ENCODE measurements around the gene LTBP3. TPM values are rescaled to one million over a fixed set of nuclear protein-coding genes. Genes with fewer than 3 reads are reported as not detected.

LTBP3 gene
- total and polyA plus RNA-seq, 2 of the 13 experiments (the other 11 are each of a cell fraction or from before 2014, with no cell fraction given): 12.2 to 68.1 TPM

DNA sequence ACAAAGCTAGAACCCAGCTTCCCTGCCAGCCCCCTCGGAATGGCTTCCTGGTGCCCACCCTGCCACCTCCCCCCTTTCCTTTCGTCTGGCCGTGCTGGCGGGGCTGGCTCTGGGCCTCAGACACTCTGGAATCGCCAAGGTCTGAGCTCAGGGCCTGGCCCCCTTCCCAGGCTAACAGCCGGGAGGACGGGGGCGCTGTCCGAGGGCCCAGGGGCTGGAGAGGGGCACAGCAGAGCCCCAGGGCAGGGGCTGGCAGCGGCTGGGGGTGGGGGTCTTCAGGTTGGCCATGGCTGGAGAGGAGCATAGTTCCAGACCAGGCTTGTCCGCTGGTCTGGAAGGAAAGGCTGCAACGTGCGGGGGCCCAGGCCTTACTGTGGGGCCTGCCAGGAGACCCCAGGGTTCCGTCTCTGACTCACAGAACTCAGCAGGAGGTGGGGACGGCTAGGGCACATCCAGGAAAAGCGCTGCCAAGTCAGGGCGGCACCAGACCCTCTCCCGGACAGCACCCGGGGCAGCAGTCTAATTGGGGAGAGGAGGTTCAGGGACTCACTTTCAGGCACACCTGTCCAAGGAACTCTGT, 861 bp upstream of the LTBP3 start (continued):
- TF ChIP-seq ZNF678 (CRISPR knock-in tag; IDR thresholded peaks at IDR 0.05) (0 out of 2 replicates have a peak, but pooled peaks have one; percentile 45), NR2C2 (CRISPR knock-in tag; IDR thresholded peaks at IDR 0.05; ENCODE audit: borderline replicate concordance) (no peak; the same call in 1 of the 2 replicates), SMAD3 (CRISPR knock-in tag; IDR thresholded peaks at IDR 0.05) (no peak), RFXAP (CRISPR knock-in tag; IDR thresholded peaks at IDR 0.05; ENCODE audit: borderline replicate concordance) (no peak), NFKB2 (CRISPR knock-in tag; IDR thresholded peaks at IDR 0.05; ENCODE audit: borderline replicate concordance) (0 out of 2 replicates have a peak, but pooled peaks have one; percentile 24), ZNF274 (CRISPR knock-in tag; IDR thresholded peaks at IDR 0.05) (no peak), HOXA9 (CRISPR knock-in tag; IDR thresholded peaks at IDR 0.05; ENCODE audit: borderline replicate concordance) (no peak), ZNF207 (IDR thresholded peaks at IDR 0.05; ENCODE audit: borderline replicate concordance) (no peak), ZNF737 (CRISPR knock-in tag; IDR thresholded peaks at IDR 0.05; ENCODE audit: borderline replicate concordance) (no peak), RAD51 (IDR thresholded peaks at IDR 0.05; ENCODE audit: borderline replicate concordance) (no peak), ZBTB7B (CRISPR knock-in tag; IDR thresholded peaks at IDR 0.05) (0 out of 2 replicates have a peak, but pooled peaks have one; percentile 20), ZBTB7A (CRISPR knock-in tag; IDR thresholded peaks at IDR 0.05) (0 out of 2 replicates have a peak, but pooled peaks have one; percentile 33), JUNB (CRISPR knock-in tag; IDR thresholded peaks at IDR 0.05; ENCODE audit: borderline replicate concordance) (no peak), ZNF775 (CRISPR knock-in tag; IDR thresholded peaks at IDR 0.05; ENCODE audit: borderline replicate concordance) (no peak), PLRG1 (conservative IDR thresholded peaks at IDR 0.05) (no peak), ZNF674 (CRISPR knock-in tag; IDR thresholded peaks at IDR 0.05; ENCODE audit: low read depth) (no peak), ZNF24 (IDR thresholded peaks at IDR 0.05) (no peak), MIER3 (CRISPR knock-in tag; IDR thresholded peaks at IDR 0.05; ENCODE audit: borderline replicate concordance) (no peak)
- TF ChIP-seq, protein P1, sequence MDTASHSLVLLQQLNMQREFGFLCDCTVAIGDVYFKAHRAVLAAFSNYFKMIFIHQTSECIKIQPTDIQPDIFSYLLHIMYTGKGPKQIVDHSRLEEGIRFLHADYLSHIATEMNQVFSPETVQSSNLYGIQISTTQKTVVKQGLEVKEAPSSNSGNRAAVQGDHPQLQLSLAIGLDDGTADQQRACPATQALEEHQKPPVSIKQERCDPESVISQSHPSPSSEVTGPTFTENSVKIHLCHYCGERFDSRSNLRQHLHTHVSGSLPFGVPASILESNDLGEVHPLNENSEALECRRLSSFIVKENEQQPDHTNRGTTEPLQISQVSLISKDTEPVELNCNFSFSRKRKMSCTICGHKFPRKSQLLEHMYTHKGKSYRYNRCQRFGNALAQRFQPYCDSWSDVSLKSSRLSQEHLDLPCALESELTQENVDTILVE (CRISPR knock-in tag; IDR thresholded peaks at IDR 0.05): no peak
- TF ChIP-seq, protein P2, sequence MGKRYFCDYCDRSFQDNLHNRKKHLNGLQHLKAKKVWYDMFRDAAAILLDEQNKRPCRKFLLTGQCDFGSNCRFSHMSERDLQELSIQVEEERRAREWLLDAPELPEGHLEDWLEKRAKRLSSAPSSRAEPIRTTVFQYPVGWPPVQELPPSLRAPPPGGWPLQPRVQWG (CRISPR knock-in tag; IDR thresholded peaks at IDR 0.05; ENCODE audit: borderline replicate concordance, low read depth): no peak
- TF ChIP-seq, protein P3, sequence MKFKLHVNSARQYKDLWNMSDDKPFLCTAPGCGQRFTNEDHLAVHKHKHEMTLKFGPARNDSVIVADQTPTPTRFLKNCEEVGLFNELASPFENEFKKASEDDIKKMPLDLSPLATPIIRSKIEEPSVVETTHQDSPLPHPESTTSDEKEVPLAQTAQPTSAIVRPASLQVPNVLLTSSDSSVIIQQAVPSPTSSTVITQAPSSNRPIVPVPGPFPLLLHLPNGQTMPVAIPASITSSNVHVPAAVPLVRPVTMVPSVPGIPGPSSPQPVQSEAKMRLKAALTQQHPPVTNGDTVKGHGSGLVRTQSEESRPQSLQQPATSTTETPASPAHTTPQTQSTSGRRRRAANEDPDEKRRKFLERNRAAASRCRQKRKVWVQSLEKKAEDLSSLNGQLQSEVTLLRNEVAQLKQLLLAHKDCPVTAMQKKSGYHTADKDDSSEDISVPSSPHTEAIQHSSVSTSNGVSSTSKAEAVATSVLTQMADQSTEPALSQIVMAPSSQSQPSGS (CRISPR knock-in tag; IDR thresholded peaks at IDR 0.05): no peak
- TF ChIP-seq, protein P4, sequence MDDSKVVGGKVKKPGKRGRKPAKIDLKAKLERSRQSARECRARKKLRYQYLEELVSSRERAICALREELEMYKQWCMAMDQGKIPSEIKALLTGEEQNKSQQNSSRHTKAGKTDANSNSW (CRISPR knock-in tag; IDR thresholded peaks at IDR 0.05; ENCODE audit: borderline replicate concordance): no peak
- TF ChIP-seq, protein P5, sequence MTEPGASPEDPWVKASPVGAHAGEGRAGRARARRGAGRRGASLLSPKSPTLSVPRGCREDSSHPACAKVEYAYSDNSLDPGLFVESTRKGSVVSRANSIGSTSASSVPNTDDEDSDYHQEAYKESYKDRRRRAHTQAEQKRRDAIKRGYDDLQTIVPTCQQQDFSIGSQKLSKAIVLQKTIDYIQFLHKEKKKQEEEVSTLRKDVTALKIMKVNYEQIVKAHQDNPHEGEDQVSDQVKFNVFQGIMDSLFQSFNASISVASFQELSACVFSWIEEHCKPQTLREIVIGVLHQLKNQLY (CRISPR knock-in tag; IDR thresholded peaks at IDR 0.05): no peak
